Endometrial microvascular endothelial cells (primary cell): ENCODE data around the gene WDR82. TPM values are rescaled to one million over a fixed set of nuclear protein-coding genes. Genes with fewer than 3 reads are reported as not detected.
"Not testable (repeated sequence)": the region's sequence is repeated elsewhere in the genome, so short reads cannot be mapped to it uniquely, and the experiment has no call there.

Experiments used
- in situ Hi-C: cut with HindIII; loops from 2 replicates; pipeline ENCODE4 v1.10.0; 2017; ENCODE audit warnings: low sequenced_read_pairs, low pct_unique_long_range_greater_than_20kb; ENCODE audit errors: inconsistent ontology term
- total RNA-seq: library from RNA; depleted of rRNA; stranded (reverse); fragments of >200 nt; gene quantifications from one replicate; pipeline ENCODE4 v1.2.3, GENCODE V29; 2015; ENCODE audit errors: inconsistent ontology term

Gene WDR82
- total RNA-seq, 1 donor from 2014 or later: 60.1 TPM

- in situ Hi-C loops: no loop called here
Observed at GRCh38 chr3:52292247-52293065, 14.0 kb upstream of the WDR82 start.

DNA sequence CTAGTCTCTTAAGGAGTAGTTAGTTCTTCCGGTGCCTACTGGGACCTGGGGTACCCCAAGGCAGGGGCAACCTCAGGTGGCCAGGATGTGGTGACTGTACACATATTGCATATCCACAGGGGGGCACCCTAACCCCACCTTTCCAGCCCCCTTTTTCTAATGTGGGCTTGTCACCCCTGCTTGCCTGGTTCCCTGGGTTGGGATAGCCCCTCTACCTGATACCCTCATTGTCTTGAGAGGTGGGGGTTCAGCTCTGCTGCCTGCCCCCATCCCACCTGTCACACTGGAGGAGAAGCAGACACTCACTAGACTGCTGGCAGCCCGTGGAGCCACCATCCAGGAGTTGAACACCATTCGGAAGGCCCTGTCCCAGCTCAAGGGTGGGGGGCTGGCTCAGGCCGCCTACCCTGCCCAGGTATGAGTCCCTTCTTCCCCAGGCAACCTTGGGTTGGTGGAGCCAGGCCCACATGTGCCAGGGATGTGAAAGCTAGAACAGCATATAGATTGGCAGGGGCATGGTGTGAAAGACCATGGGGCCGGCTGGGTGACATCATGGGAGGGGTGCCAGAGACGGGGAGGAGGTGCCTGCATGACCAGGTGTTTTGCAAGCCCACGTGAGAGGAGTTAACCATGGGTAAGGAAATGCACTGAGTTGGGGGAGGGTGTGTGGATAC, 13.2 kb upstream of the WDR82 start:
- in situ Hi-C loops: no loop called here

- in situ Hi-C loops: no loop called here
Observed at GRCh38 chr3:52290596-52291507, 12.4 kb upstream of the WDR82 start.

GRCh38 chr3:52289747-52290595, 11.5 kb upstream of the WDR82 start:
- in situ Hi-C loops: no loop called here

DNA sequence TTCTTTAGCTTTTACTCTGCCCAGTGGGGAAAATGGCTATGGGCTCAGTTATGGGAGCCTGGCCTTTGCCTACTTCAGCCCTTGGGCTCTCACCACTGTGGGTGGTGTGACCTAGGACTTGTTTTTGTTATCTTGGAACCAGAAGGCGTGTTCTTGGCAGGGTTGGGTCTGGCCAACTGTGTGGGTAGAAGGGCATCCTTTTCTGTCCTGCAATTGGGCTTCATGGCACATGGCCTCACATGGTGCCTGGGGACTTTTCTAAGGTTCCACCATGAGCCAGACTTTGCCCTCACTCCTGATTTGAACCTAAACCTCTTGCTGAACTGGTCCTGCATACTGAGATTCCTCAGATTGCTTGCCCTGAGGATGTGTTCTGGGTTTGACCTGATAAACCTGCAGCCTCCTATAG, 10.9 kb upstream of the WDR82 start:
- in situ Hi-C loops: no loop called here

- in situ Hi-C loops: no loop called here
Observed at GRCh38 chr3:52288674-52289073, 10.2 kb upstream of the WDR82 start.

GRCh38 chr3:52286777-52287110, 8.3 kb upstream of the WDR82 start:
- in situ Hi-C loops: no loop called here

GRCh38 chr3:52284051-52284450, 5.6 kb upstream of the WDR82 start:
- in situ Hi-C loops: not testable (repeated sequence)

DNA sequence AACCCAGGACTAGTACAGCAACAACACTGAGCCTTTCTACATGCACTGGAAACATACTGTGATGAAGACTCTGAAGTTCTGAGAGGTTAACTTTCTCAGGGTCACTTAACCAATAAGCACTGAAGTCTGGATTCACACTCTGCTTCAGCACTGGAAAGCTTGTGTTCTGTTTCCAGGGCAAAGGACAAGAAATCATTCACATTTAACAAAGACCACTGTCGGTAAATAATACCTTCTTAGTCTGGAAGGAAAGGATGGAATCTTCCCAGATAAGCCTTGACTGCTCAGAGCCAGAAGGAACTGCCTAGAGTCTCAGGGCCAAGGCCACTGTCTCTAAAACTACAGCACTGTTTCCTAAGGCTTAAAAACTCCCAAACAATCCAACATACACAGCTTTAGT, 4.9 kb upstream of the WDR82 start:
- in situ Hi-C loops: no loop called here

- in situ Hi-C loops: no loop called here
Observed at GRCh38 chr3:52281981-52282801, 3.7 kb upstream of the WDR82 start.

DNA sequence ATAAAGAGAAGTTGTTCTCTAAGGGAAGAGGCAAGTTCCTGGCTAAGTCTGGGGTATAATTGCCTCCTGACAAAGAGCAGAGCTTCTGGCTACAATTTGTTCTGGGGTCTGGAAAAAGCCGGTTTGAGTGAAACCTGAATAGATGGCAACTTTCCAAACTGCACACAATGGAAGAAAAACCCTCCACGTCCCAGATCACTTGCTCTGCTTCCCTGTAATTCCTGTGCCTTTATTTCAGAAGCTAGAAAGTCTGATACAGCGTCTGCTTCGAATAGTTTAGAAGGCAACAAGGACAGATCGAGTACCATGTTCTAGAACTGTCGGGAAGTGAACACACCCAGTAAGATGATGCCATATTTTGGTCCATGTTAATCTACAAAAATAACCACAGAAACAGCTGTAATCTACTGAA, 1.6 kb upstream of the WDR82 start:
- in situ Hi-C loops: no loop called here

GRCh38 chr3:52279596-52279995, 1.1 kb upstream of the WDR82 start:
- in situ Hi-C loops: no loop called here

DNA sequence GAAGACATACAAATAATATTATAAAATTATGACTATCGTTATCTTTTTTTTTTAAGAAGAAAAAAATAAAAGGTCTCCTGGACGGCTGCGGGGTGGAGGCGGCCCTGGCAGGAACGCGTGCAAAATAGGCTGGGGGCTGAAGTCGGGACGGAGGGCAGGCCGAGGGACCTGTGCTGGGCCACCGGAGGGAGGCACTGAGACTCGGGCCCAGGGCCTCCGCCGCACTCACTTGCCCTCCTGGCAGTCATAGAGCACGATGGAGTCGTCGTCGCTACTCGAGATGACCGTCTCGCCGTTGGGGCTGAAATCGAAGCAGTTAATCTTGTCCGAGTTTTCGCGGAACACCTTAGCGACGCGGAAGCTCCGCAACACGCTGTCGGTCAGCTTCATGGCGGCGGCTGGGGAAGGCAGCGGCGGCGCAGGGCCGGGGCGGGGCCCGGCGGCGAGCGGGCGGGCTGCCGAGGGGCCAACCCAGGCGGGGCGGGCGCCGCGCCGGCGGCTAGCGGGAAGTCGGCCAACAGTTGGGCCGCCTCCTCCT, 408 bp downstream of the WDR82 start:
- in situ Hi-C loops: no loop called here

DNA sequence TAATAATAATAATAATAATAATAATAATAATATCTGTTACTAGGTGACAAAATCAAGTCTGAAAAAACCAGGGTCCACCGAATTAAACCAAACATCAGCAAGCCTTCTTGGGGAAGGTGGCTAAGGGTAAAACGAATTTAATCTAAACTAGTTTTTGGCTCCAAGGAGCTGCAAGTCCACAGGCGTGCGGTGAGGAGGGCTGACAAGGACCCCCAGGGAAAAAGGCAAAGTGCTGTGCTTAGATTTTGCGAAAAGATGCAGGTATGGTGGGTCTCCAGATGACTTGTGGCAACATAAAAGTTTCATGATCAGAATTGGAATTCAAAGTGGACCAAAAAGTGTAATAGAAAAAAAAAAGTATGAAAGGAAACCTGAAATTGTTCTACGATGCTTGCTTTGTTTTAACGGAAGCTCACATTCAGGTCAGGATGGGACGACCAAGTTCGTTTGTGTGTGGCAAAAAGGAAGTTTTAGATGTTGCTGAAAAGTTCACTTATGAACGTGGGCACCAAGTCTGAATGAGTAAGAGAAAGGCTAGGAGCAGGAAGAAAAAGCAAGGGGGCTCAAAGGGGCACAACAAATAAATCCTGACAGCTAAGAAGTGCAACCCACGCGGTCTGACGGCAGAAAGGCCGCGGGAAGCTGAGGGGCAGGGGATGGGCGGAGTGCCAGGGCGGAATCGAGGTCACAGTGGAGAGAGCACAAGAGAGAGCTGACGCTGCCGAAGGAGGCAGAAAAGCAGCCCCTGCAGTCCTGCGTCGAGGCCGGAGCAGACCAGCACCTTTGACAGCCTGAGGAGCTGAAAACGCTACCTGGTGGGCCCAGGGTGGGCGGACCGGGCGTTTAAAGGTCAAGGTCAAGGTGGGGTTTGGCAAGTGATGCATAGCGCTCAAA, 1.1 kb downstream of the WDR82 start:
- in situ Hi-C loops: no loop called here

DNA sequence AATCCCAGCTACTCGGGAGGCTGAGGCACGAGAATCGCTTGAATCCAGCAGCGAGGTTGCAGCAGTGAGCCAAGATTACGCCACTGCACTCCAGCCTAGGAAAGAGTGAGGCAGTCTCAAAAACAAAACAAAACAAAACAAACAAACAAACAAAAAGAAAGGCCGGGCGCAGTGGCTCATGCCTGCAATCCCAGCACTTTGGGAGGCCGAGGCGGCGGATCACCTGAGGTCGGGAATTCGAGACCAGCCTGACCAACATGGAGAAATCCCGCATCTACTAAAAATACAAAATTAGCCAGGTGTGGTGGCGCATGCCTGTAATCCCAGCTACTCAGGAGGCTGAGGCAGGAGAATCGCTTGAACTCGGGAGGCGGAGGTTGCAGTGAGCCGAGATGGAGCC, 3.7 kb downstream of the WDR82 start:
- in situ Hi-C loops: not testable (repeated sequence)

- in situ Hi-C loops: no loop called here
Observed at GRCh38 chr3:52272831-52273230, 5.6 kb downstream of the WDR82 start.

GRCh38 chr3:52272172-52272571, 6.3 kb downstream of the WDR82 start:
- in situ Hi-C loops: not testable (repeated sequence)
